K562 (cell line): Measurements from ENCODE around the gene SAMD10. TPM values are rescaled to one million over a fixed set of nuclear protein-coding genes. Genes with fewer than 3 reads are reported as not detected.
A peak's percentile ranks its signal among the peaks of the same experiment; 100 is the strongest.

Source experiments
- ATAC-seq: fragments of 200-7000 bp; cut with Tn5 transposase; 3 replicates; pipeline ENCODE4 v1.9.1; 2020; ENCODE audit warnings: moderate library complexity
- BruUV-seq: library from RNA; stranded (reverse); fragments of 400-500 nt; replicated peaks from 2 replicates; lab custom pipeline; 2021; lab: Mats Ljungman, UMichigan
- CTCF ChIA-PET: fragments of 300-600 bp; formaldehyde crosslinking; extraction: SDS; loops from one replicate; lab custom pipeline; 2021; ENCODE audit warnings: low intra/inter-chr PET ratio; lab: Yijun Ruan, JAX
- POLR2A ChIA-PET: fragments of 300-600, 350-650 bp; sonication (Branson Sonifier 250); formaldehyde crosslinking; extraction: SDS; loops from one replicate; lab custom pipeline; 2021; ENCODE audit warnings: antibody characterized with exemption, inconsistent platforms; lab: Yijun Ruan, JAX
- DNase-seq, 4 experiments: peaks; one replicate each; pipeline versions ENCODE4 v3.0.0 to v3.0.0-alpha.2; 2011 to 2018; ENCODE audit warnings: low spot score in 3 of 4, mixed read lengths in 3 of 4; ENCODE audit errors: extremely low read depth in 1 of 4
- FAIRE-seq: peaks from 2 replicates; lab custom pipeline; 2011; peaks lifted over from hg19 to GRCh38; lab: Jason Lieb, UNC
- H2AFZ ChIP-seq: 2 replicates; pipeline ENCODE4 v1.6.0; 2011; ENCODE audit warnings: low read depth, low read length, control low read depth, inconsistent platforms
- H3K27ac ChIP-seq: fragments of 200-600 bp; 3 replicates; pipeline ENCODE4 v1.8.0; 2011; ENCODE audit warnings: low read depth, mild to moderate bottlenecking, control low read depth, inconsistent platforms, low read length, moderate library complexity, mixed read lengths; ENCODE audit errors: extremely low read depth
- H3K27me3 ChIP-seq, 2 experiments: fragments of 300-600 bp in 1 of 2; 2 replicates in 1 of 2; 3 replicates in 1 of 2; pipeline versions ENCODE4 v1.6.0 to v1.8.0; 2011; ENCODE audit warnings: inconsistent platforms in 2 of 2, low read length in 2 of 2, mild to moderate bottlenecking in 1 of 2, mixed read lengths in 1 of 2, moderate library complexity in 1 of 2; ENCODE audit not compliant: control insufficient read depth in 2 of 2, insufficient read depth in 2 of 2
- H3K36me3 ChIP-seq: fragments of 300-600 bp; 3 replicates; pipeline ENCODE4 v1.8.0; 2011; ENCODE audit warnings: mild to moderate bottlenecking, low read length, inconsistent platforms; ENCODE audit not compliant: control insufficient read depth, insufficient read depth
- H3K4me1 ChIP-seq, 2 experiments: fragments of 200-600 bp in 1 of 2; replicated peaks in 1 of 2; 2 replicates in 1 of 2; 3 replicates in 1 of 2; pipeline versions ENCODE4 v1.5.1 to v1.8.0; 2011; ENCODE audit warnings: inconsistent platforms in 2 of 2, low read length in 2 of 2, mild to moderate bottlenecking in 1 of 2, mixed read lengths in 1 of 2, moderate library complexity in 1 of 2; ENCODE audit not compliant: control insufficient read depth in 2 of 2, insufficient read depth in 2 of 2
- H3K4me2 ChIP-seq: 2 replicates; pipeline ENCODE4 v1.6.1; 2011; ENCODE audit warnings: low read length, control low read depth, inconsistent platforms, mixed read lengths; ENCODE audit not compliant: insufficient read depth
- H3K4me3 ChIP-seq: fragments of 200-600 bp; sonication (generic), shearing (Covaris generic); 2 replicates; pipeline ENCODE4 v1.5.1; 2016; ENCODE audit warnings: control low read depth, inconsistent platforms
- H3K79me2 ChIP-seq: fragments of 200-600 bp; 3 replicates; pipeline ENCODE4 v1.8.0; 2011; ENCODE audit warnings: low read length, inconsistent platforms; ENCODE audit not compliant: control insufficient read depth, insufficient read depth
- H3K9ac ChIP-seq, 2 experiments: 2 replicates each; pipeline versions ENCODE4 v1.6.0 to v1.6.1; 2011; ENCODE audit warnings: low read depth in 2 of 2, low read length in 2 of 2, control low read depth in 1 of 2, inconsistent platforms in 1 of 2, mild to moderate bottlenecking in 1 of 2, mixed read lengths in 1 of 2; ENCODE audit not compliant: insufficient read depth in 1 of 2
- H3K9me1 ChIP-seq: one replicate; pipeline ENCODE4 v1.6.0; 2011; ENCODE audit warnings: inconsistent platforms, mild to moderate bottlenecking, low read length, moderate library complexity; ENCODE audit not compliant: control insufficient read depth, insufficient read depth
- H3K9me3 ChIP-seq: replicated peaks from 2 replicates; pipeline ENCODE4 v1.5.1; 2011; ENCODE audit warnings: low read depth, low read length, inconsistent platforms; ENCODE audit not compliant: control insufficient read depth, insufficient read depth
- H4K20me1 ChIP-seq: replicated peaks from 2 replicates; pipeline ENCODE4 v1.6.1; 2011; ENCODE audit warnings: low read length, inconsistent platforms, mixed read lengths; ENCODE audit not compliant: control insufficient read depth, insufficient read depth
- CAMTA2 ChIP-seq: fragments of 250-450 bp; sonication (Bioruptor Pico); conservative IDR thresholded peaks from 2 replicates; pipeline ENCODE4 v1.5.1; 2022
- ILK ChIP-seq: fragments of 450-650 bp; IDR thresholded peaks from 2 replicates; pipeline ENCODE4 v1.6.1; 2016; ENCODE audit warnings: missing genetic modification characterization, low read depth, mild to moderate bottlenecking, missing compliant biosample characterization, moderate library complexity, borderline replicate concordance
- MECOM ChIP-seq: fragments of 250-450 bp; sonication (Bioruptor Pico); IDR thresholded peaks from 2 replicates; pipeline ENCODE4 v1.8.0; 2022; ENCODE audit warnings: inconsistent platforms
- NFE2 ChIP-seq: IDR thresholded peaks from 2 replicates; pipeline ENCODE4 v1.6.1; 2014; ENCODE audit warnings: antibody characterized with exemption, low read depth
- NONO ChIP-seq, 2 experiments: fragments of 200-400 bp in 1 of 2; fragments of 450-650 bp in 1 of 2; formaldehyde crosslinking in 1 of 2; IDR thresholded peaks; 2 replicates each; pipeline ENCODE4 v1.6.1; 2017; ENCODE audit warnings: low read depth in 2 of 2, mild to moderate bottlenecking in 2 of 2, moderate library complexity in 2 of 2, low read length in 1 of 2
- PHF8 ChIP-seq: fragments of 200-600 bp; sonication (generic); IDR thresholded peaks from 2 replicates; pipeline ENCODE4 v1.6.1; 2012; ENCODE audit warnings: mixed run types, mild to moderate bottlenecking, inconsistent platforms, low read length, moderate library complexity, borderline replicate concordance
- POLR3G ChIP-seq: IDR thresholded peaks from 2 replicates; pipeline ENCODE4 v1.6.1; 2011; ENCODE audit not compliant: insufficient read length, insufficient replicate concordance; ENCODE audit errors: extremely low read depth
- RB1 ChIP-seq: fragments of 450-650 bp; IDR thresholded peaks from 2 replicates; pipeline ENCODE4 v1.6.1; 2017; ENCODE audit warnings: low read depth, mild to moderate bottlenecking
- RBM15 ChIP-seq: fragments of 200-400 bp; formaldehyde crosslinking; IDR thresholded peaks from 2 replicates; pipeline ENCODE4 v1.6.1; 2018; ENCODE audit warnings: mild to moderate bottlenecking, low read length, moderate library complexity; ENCODE audit not compliant: insufficient read depth
- RCOR1 ChIP-seq, 2 experiments: IDR thresholded peaks; 2 replicates each; pipeline ENCODE4 v1.6.1; 2012; ENCODE audit warnings: low read depth in 2 of 2, low read length in 2 of 2, borderline replicate concordance in 1 of 2, improper control_type of control experiment in 1 of 2
- TCF3 ChIP-seq: sonication (generic); formaldehyde crosslinking; IDR thresholded peaks from 2 replicates; pipeline ENCODE4 v1.4.0; 2020; ENCODE audit warnings: mild to moderate bottlenecking, missing genetic modification reagents
- TEAD4 ChIP-seq, 2 experiments: sonication (generic) in 1 of 2; formaldehyde crosslinking in 1 of 2; IDR thresholded peaks; 2 replicates each; pipeline versions ENCODE4 v1.6.1 to v1.8.0; 2012 to 2022; ENCODE audit warnings: borderline replicate concordance in 1 of 2, inconsistent platforms in 1 of 2, low read length in 1 of 2, mild to moderate bottlenecking in 1 of 2, missing genetic modification reagents in 1 of 2
- WHSC1 ChIP-seq: IDR thresholded peaks from one replicate; pipeline ENCODE4 v1.6.1; 2012; ENCODE audit warnings: low read length, control low read depth, inconsistent platforms
- ZNF184 ChIP-seq: sonication (generic); formaldehyde crosslinking; IDR thresholded peaks from 2 replicates; pipeline ENCODE4 v1.5.0; 2020; ENCODE audit warnings: missing genetic modification reagents
- ZNF583 ChIP-seq: fragments of 250-450 bp; sonication (Bioruptor Pico); IDR thresholded peaks from 2 replicates; pipeline ENCODE4 v1.4.0; 2020
- ZNF699 ChIP-seq: fragments of 250-450 bp; sonication (Bioruptor Pico); IDR thresholded peaks from 2 replicates; pipeline ENCODE4 v1.8.0; 2021; ENCODE audit warnings: mild to moderate bottlenecking, moderate library complexity; ENCODE audit not compliant: insufficient replicate concordance
- ZNF79 ChIP-seq: fragments of 250-450 bp; sonication (Bioruptor Pico); IDR thresholded peaks from 2 replicates; pipeline ENCODE4 v1.4.0; 2020; ENCODE audit warnings: low read depth, mild to moderate bottlenecking, moderate library complexity
- ZSCAN32 ChIP-seq: fragments of 450-650 bp; formaldehyde crosslinking; IDR thresholded peaks from 2 replicates; pipeline ENCODE4 v1.4.0; 2020; ENCODE audit warnings: mild to moderate bottlenecking, moderate library complexity
- WGBS: fragments of 100-300 bp; shearing (Covaris generic); methylation state at CpG from one replicate; pipeline ENCODE4 v1.1.6; 2016; ENCODE audit warnings: low coverage, mixed read lengths; ENCODE audit not compliant: insufficient coverage; ENCODE audit errors: missing lambda C conversion rate; 5-methylcytosine and 5-hydroxymethylcytosine counted together
- in situ Hi-C: fragments of 300-500 bp; cut with MboI; formaldehyde crosslinking; loops from 4 replicates; pipeline ENCODE4 v1.15.0; 2018; ENCODE audit warnings: inconsistent platforms, mixed read lengths
- intact Hi-C: fragments of 100-400 bp; cut with micrococcal nuclease; formaldehyde crosslinking; loops from 2 replicates; pipeline ENCODE4 v1.14.2; 2022
- polyA plus RNA-seq, 8 experiments: library from polyadenylated mRNA; depleted of rRNA in 4 of 8; stranded (reverse) in 5 of 8; unstranded in 3 of 8; fragments of >200 nt; fragmentation: Nextera tagmentation in 2 of 8; fragmentation: Illumina TruSeq in 1 of 8; extraction: Ambion mirVana in 2 of 8; extraction: Trizol in 1 of 8; gene quantifications; 2 replicates each; pipeline versions ENCODE4 v1.2.1 to v1.2.3, GENCODE V29; 2011 to 2014; ENCODE audit warnings: inconsistent platforms in 1 of 8, missing spikeins in 1 of 8
- total RNA-seq, 7 experiments: library from RNA; depleted of rRNA in 6 of 7; stranded (reverse); fragments of >200 nt in 6 of 7; fragmentation: Illumina TruSeq in 2 of 7; extraction: Trizol in 2 of 7; gene quantifications; 2 replicates each; pipeline versions ENCODE4 v1.2.1 to v1.2.3, GENCODE V29; 2011 to 2021; ENCODE audit warnings: low replicate concordance in 1 of 7
- TF ChIP-seq, protein P1 (sequence below): IDR thresholded peaks from 3 replicates; pipeline ENCODE4 v1.6.1; 2011; ENCODE audit warnings: borderline replicate concordance, mild to moderate bottlenecking, moderate library complexity; ENCODE audit not compliant: insufficient read length; ENCODE audit errors: extremely low read depth

The SAMD10 gene
- total and polyA plus RNA-seq, 9 of the 15 experiments (the other 6 are each of a cell fraction or from before 2014, with no cell fraction given) = 0.37 to 15.2 (median 4.8) TPM

GRCh38 chr20:63955827-63956663 lies 23.4 kb downstream of the SAMD10 start, which contains the start of gene UCKL1:
Gene UCKL1, minus strand, starts transcription at chr20:63956416. Its CDS starts 44 bp downstream, at chr20:63956372.
- ATAC-seq (peak; percentile 90), DNase-seq (peak; percentile 79 to 91 (median 86)), FAIRE-seq (peak; percentile 93)
- ChIA-PET POLR2A (interaction anchor here (0.6 to 2.0 kb wide), 4 partner anchors 11 to 140 kb away, joined by 3 to 9 read pairs (median 4); no protein-coding TSS in a partner anchor), CTCF (no interaction called here)
- Histone ChIP-seq H2AFZ (peak within 1 kb of the TSS; percentile 95), H3K27me3 (no peaks in the 10 kb centered on the region), H3K36me3 (peaks cover 39% of the 10 kb centered on the region; the same call in 1 of the 3 replicates), H3K9ac (peak within 1 kb of the TSS; percentile 98 to 99), H3K4me2 (peak within 1 kb of the TSS; percentile 93), H3K9me3 (no peaks in the 10 kb centered on the region), H3K9me1 (peaks cover 7% of the 10 kb centered on the region), H3K4me3 (peak within 1 kb of the TSS; percentile 99), H4K20me1 (peaks cover 24% of the 10 kb centered on the region; the same call in 1 of the 2 replicates), H3K27ac (peak within 1 kb of the TSS; percentile 99), H3K4me1 (peaks cover 16 to 85% of the 10 kb centered on the region in 2 experiments; a peak in 4 of 5 replicates), H3K79me2 (peaks cover 49% of the 10 kb centered on the region)
- WGBS = under 1% methylated on average over 49 of the region's 105 CpGs
- in situ Hi-C loops (no loop called here), intact Hi-C loops (loop anchor here (5.0 kb wide), 1 partner anchor 249 kb away; the partner anchor contains the start of genes ARFRP1 and ZGPAT)
- BruUV-seq = TSS peak; percentile 37
- TF ChIP-seq NONO (IDR thresholded peaks at IDR 0.05; ENCODE audit: low read depth in 2 of 2, low read length in 1 of 2) = peak; percentile 49 to 84; a peak in 2 of 4 replicates
- no peak for TF ChIP-seq CAMTA2 (CRISPR knock-in tag)
- peak; percentile 66 for TF ChIP-seq RB1
- TF ChIP-seq ZNF583 (CRISPR knock-in tag) = peak; percentile 29; the same call in 1 of the 2 replicates
- TF ChIP-seq PHF8 = peak; percentile 94
- no peak for TF ChIP-seq ILK (tag)
- TF ChIP-seq ZNF79 (CRISPR knock-in tag) = 0 out of 2 replicates have a peak, but pooled peaks have one; percentile 29
- TF ChIP-seq TEAD4 (IDR thresholded peaks at IDR 0.05; ENCODE audit: low read length) = no peak
- TF ChIP-seq TEAD4 (CRISPR knock-in tag; IDR thresholded peaks at IDR 0.05; ENCODE audit: borderline replicate concordance) = no peak; the same call in 1 of the 2 replicates
- TF ChIP-seq WHSC1 = no peak
- TF ChIP-seq RCOR1 (IDR thresholded peaks at IDR 0.05; ENCODE audit: borderline replicate concordance in 1 of 2, low read depth in 2 of 2, low read length in 2 of 2) = no peak
- no peak for TF ChIP-seq RBM15
- no peak for TF ChIP-seq MECOM (CRISPR knock-in tag)
- TF ChIP-seq, protein P1, sequence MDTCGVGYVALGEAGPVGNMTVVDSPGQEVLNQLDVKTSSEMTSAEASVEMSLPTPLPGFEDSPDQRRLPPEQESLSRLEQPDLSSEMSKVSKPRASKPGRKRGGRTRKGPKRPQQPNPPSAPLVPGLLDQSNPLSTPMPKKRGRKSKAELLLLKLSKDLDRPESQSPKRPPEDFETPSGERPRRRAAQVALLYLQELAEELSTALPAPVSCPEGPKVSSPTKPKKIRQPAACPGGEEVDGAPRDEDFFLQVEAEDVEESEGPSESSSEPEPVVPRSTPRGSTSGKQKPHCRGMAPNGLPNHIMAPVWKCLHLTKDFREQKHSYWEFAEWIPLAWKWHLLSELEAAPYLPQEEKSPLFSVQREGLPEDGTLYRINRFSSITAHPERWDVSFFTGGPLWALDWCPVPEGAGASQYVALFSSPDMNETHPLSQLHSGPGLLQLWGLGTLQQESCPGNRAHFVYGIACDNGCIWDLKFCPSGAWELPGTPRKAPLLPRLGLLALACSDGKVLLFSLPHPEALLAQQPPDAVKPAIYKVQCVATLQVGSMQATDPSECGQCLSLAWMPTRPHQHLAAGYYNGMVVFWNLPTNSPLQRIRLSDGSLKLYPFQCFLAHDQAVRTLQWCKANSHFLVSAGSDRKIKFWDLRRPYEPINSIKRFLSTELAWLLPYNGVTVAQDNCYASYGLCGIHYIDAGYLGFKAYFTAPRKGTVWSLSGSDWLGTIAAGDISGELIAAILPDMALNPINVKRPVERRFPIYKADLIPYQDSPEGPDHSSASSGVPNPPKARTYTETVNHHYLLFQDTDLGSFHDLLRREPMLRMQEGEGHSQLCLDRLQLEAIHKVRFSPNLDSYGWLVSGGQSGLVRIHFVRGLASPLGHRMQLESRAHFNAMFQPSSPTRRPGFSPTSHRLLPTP = no peak
- no peak for TF ChIP-seq POLR3G
- TF ChIP-seq ZNF699 = no peak
- no peak for TF ChIP-seq ZNF184 (CRISPR knock-in tag)
- TF ChIP-seq TCF3 = 0 out of 2 replicates have a peak, but pooled peaks have one; percentile 19
- no peak for TF ChIP-seq NFE2
- no peak for TF ChIP-seq ZSCAN32 (CRISPR knock-in tag)
